ENCODE measurements around the gene MIDN.

- TF ChIP-seq EP300 (IDR thresholded peaks at IDR 0.05) (no peak), CTCF (IDR thresholded peaks at IDR 0.05) (no peak), POLR2A (IDR thresholded peaks at IDR 0.05) (no peak)
Observed at GRCh38 chr19:1258163-1258492, 9.7 kb downstream of the MIDN start.
